ENCODE measurements around the gene SH3PXD2B. TPM values are rescaled to one million over a fixed set of nuclear protein-coding genes. Genes with fewer than 3 reads are reported as not detected.
A peak's percentile ranks its signal among the peaks of the same experiment; 100 is the strongest.

Gene SH3PXD2B
- total and polyA plus RNA-seq, 2 of the 13 experiments (the other 11 are each of a cell fraction or from before 2014, with no cell fraction given), result 3.4 to 4.6 TPM

DNA sequence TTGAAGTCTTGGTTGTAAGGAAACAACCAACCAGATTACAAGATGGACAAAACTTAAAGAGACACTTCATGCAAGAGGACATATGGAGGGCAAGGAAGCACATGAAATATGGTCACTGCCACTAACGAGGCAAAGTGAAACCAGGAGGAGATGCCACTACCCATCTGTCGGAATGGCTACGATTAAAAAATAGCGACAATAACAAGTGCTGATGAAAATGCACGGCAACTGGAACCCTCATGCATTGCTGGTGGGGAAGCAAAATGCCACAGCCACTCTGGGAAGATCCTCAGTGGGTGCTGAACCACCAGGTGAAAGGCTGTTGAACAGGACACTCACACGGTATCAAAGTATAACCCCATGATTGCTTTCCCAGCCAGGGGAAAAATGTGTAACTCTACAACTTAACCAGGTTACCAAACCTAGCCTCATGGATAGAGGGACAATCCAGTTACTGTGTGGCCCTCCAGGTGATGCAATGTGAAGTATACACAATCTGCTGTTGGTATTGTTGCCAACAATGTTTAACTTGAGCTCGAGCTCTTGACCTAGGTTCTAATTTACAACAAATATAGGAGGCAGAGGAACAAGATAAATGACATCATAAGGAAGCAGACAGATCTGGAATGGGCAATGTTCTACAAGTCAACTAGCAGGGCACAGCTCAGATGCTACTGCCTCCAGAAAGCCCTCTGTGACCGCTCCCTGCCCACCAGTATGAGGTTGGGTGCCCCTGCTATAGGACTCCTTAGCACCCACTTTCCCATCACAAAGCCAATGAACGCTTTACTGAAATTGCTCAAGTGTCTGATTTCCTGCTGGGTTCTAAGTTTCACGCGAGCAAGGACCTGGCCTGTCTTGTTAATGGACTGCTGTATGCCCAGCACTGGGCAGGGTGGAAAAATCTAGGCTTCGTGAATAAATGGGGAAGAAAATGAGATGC, 25.8 kb downstream of the SH3PXD2B start (continued):
- no peak for TF ChIP-seq MTF1 (CRISPR knock-in tag; IDR thresholded peaks at IDR 0.05)
- TF ChIP-seq, protein P1, sequence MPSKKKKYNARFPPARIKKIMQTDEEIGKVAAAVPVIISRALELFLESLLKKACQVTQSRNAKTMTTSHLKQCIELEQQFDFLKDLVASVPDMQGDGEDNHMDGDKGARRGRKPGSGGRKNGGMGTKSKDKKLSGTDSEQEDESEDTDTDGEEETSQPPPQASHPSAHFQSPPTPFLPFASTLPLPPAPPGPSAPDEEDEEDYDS (CRISPR knock-in tag; IDR thresholded peaks at IDR 0.05), result no peak
- TF ChIP-seq MEF2D (CRISPR knock-in tag; IDR thresholded peaks at IDR 0.05), result no peak
- no peak for TF ChIP-seq ZMAT3 (CRISPR knock-in tag; conservative IDR thresholded peaks at IDR 0.05)
- TF ChIP-seq HNRNPUL1 (IDR thresholded peaks at IDR 0.05; ENCODE audit: low read depth, low read length), result no peak
- TF ChIP-seq RFX5 (IDR thresholded peaks at IDR 0.05; ENCODE audit: low read depth, low read length), result no peak
- TF ChIP-seq ZNF552 (CRISPR knock-in tag; IDR thresholded peaks at IDR 0.05; ENCODE audit: borderline replicate concordance), result no peak
- TF ChIP-seq PITX1 (CRISPR knock-in tag; IDR thresholded peaks at IDR 0.05), result peak; percentile 87; the same call in 1 of the 2 replicates
- no peak for TF ChIP-seq SALL2 (CRISPR knock-in tag; IDR thresholded peaks at IDR 0.05)
- TF ChIP-seq ZNF639 (CRISPR knock-in tag; conservative IDR thresholded peaks at IDR 0.05), result no peak
- TF ChIP-seq ATF4 (CRISPR knock-in tag; IDR thresholded peaks at IDR 0.05), result peak in 1 of 2 experiments; percentile 96; a peak in 2 of 4 replicates
- 0 out of 2 replicates have a peak, but pooled peaks have one; percentile 52 for TF ChIP-seq REPIN1 (CRISPR knock-in tag; IDR thresholded peaks at IDR 0.05; ENCODE audit: borderline replicate concordance, low read depth)
- TF ChIP-seq HNF1A (IDR thresholded peaks at IDR 0.05; ENCODE audit: low read depth), result peak; percentile 44; the same call in 1 of the 2 replicates
- no peak for TF ChIP-seq HNF1A (CRISPR knock-in tag; IDR thresholded peaks at IDR 0.05; ENCODE audit: borderline replicate concordance)
- TF ChIP-seq HIC2 (CRISPR knock-in tag; IDR thresholded peaks at IDR 0.05; ENCODE audit: low read depth), result no peak
